HG03520 (cell line): Measurements from ENCODE around the gene UGP2.
A peak's percentile ranks its signal among the peaks of the same experiment; 100 is the strongest.

Experiments
- ATAC-seq: cut with Tn5 transposase; IDR thresholded peaks from one replicate; pipeline ENCODE4 v1.9.1; 2021; ENCODE audit warnings: mild to moderate bottlenecking, moderate library complexity; ENCODE audit not compliant: unreplicated experiment

Gene UGP2

GRCh38 chr2:63863707-63864106, 22.0 kb downstream of the UGP2 start:
- no peak for ATAC-seq

GRCh38 chr2:63865159-63865799, 23.6 kb downstream of the UGP2 start:
- ATAC-seq: no peak

DNA sequence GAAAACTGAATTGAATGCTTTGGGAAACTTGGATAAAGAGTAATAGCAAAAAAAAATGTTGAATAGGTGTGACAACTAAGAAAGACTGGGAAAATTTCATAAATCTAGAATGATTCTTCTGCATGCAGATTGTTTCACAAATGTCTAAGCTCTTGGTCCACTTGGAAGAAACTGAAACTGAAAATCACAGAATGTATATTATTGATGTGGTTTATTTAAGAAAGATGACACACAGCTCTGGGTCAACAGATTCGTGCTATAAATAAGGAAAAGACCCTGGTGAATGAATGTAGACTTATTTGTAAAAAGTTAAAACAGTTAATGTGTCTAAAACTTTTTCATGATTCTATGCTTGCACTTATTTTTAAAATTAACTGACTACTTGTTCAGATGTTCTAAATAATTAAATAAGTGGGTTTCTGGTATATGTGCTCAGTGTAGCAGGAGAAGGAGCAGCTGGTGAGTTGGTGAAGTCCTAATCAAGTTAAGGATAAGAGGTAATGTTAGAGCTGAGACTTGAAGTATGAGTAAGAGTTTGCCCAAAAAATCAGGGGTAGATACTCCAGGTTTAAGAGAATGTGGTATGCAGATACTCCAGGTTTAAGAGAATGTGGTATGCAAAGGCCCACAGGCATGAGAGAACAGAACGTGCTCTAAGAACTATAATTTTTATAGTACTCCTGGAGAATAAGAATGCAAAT, 24.5 kb downstream of the UGP2 start:
- no peak for ATAC-seq

DNA sequence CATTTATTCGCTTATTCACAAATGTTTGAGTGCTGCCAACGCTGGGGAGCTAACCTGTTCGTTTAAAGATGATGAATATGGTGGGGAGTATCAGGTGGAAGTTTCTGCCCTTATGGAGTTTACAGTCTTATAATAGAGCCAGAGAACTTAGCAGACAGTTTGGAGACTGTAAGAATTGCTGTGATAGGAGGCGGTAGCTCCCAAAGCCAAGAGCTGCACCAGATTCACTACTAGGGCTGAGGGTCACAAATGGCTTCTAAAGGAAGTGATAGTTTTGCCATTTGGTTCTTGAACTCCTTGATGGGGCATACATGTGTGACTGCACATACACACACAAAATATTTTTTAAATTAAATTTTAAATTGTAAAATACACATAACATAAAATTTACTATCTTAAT, 29.0 kb downstream of the UGP2 start:
- ATAC-seq: no peak

DNA sequence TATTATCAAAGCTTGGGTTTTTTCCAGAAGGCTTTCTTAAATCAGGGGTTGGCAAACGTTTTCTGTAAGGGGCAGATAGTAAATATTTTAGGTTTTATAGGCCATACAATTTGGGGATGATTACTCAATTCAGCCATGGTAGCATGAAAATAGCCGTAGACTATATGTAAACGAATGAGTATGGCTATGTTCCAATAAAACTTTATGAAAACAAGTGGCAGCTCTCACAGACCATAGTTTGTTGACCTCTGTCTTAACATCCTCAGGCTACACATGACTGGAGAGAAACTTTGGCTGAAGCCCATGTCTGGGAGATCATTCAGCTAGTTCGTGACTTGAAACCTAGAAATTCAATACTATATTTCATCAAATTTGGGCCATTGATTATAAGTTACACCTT, 30.2 kb downstream of the UGP2 start:
- ATAC-seq: no peak

GRCh38 chr2:63872571-63873328, 31.1 kb downstream of the UGP2 start:
- ATAC-seq: no peak

GRCh38 chr2:63874204-63875130, 32.8 kb downstream of the UGP2 start:
- ATAC-seq: no peak

- ATAC-seq: no peak
Measured at GRCh38 chr2:63875131-63875527, 33.4 kb downstream of the UGP2 start.

DNA sequence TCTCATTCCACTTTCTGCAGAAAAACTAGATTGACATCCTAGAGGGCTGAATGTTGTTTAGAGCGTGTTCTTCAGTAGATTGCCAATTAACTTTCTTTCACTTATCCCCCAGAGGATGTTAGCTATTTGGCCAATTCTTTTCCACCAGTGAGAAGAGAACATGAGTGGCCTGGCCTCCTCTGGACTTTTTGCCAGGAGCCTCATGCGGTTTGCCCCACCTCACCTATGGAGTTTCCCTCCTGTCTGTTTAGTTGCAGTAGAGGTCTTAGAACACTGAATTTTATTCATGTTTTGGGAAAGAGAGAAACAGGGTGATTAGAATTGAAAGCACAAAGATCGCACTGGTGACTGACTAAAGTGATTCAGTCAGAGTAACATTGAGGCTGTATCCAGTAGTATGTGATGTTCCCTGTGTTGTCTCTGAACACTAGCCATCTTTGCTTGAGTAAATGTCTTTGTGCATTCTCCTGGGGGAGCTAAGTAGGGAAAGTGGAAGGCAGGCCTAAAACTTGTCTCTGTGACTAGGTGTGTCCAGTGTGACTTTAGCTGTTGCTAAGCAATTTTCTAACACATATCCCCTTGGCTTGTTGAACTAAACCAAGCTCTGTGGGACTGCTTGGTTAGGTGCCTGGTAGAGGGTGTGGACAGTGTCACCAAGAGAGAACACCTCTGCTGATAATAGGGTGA, 34.0 kb downstream of the UGP2 start:
- ATAC-seq: no peak

GRCh38 chr2:63876311-63876710, 34.6 kb downstream of the UGP2 start:
- no peak for ATAC-seq

GRCh38 chr2:63878486-63878885, 36.8 kb downstream of the UGP2 start:
- ATAC-seq: no peak

DNA sequence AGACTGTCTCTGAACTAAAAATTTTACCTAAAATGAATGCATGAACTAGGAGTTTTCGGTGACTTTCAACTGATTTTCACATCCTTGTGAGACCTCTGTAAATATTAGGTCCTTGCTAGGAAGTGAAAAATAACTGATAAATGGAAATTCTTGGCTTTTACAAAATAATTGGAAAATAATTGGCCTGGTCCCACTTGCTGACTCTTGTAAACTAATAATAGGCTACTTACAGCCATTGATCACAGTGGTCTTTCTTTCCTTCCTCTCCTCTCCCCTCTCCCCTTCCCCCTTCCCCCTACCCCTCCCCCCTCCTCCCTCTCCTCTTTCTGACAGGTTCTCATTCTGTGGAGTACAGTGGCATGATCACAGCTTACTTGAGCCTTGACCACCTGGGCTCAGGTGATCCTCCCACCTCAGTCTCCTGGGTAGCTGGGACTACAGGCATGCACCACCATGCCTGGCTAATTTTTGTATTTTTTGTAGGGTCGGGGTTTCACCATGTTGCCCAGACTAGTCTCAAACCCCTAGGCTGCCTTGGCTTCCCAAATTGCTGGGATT, 38.3 kb downstream of the UGP2 start:
- no peak for ATAC-seq

- no peak for ATAC-seq
Measured at GRCh38 chr2:63880625-63881024, 38.9 kb downstream of the UGP2 start.

DNA sequence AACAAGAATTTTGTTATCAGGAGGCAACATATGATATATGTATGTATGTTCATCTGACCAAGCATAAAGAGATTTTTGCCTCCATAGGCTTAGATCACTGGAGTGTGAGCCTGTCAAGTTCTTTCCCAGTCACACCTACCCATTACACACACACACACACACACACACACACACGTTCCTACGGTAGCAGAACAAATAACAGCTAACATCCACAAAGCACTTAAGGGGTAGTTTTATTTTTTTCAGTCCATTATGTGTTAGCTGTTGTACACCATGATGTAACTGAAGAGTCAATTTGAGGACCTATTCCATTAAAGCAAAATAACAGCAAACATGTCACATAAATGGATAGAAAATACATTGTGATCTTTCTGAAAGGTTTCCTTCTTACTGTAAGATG, 39.5 kb downstream of the UGP2 start:
- no peak for ATAC-seq

DNA sequence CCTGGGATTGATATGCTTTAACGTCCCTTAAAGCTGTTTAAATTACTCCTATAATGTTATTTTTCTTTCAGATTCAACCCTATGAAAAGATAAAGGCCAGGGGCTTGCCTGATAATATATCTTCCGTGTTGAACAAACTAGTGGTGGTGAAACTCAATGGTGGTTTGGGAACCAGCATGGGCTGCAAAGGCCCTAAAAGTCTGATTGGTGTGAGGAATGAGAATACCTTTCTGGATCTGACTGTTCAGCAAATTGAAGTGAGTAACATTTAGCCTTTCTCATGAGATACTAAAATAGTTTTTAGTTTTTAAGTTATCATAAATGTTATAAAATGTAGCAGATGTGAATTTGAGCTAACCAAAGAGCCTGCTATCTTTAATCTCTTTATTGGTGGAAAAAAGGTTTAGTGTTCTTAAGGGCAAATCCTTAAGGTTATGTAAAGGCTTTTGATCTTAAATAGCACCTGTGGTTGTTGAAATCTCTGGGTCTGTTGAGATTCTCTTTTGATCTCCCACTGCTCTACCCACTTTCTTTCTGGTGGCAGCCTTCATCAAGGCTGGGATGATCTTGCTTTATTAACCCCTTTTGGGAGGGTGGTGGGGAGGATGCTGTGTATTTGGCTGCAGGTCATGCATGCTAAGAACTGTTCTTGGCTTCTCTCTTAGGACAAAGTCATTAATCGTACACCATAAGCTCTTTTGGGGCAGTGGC, 40.9 kb downstream of the UGP2 start:
- no peak for ATAC-seq

GRCh38 chr2:63886445-63886844, 44.7 kb downstream of the UGP2 start:
- no peak for ATAC-seq

GRCh38 chr2:63888053-63888452, 46.4 kb downstream of the UGP2 start:
- no peak for ATAC-seq

DNA sequence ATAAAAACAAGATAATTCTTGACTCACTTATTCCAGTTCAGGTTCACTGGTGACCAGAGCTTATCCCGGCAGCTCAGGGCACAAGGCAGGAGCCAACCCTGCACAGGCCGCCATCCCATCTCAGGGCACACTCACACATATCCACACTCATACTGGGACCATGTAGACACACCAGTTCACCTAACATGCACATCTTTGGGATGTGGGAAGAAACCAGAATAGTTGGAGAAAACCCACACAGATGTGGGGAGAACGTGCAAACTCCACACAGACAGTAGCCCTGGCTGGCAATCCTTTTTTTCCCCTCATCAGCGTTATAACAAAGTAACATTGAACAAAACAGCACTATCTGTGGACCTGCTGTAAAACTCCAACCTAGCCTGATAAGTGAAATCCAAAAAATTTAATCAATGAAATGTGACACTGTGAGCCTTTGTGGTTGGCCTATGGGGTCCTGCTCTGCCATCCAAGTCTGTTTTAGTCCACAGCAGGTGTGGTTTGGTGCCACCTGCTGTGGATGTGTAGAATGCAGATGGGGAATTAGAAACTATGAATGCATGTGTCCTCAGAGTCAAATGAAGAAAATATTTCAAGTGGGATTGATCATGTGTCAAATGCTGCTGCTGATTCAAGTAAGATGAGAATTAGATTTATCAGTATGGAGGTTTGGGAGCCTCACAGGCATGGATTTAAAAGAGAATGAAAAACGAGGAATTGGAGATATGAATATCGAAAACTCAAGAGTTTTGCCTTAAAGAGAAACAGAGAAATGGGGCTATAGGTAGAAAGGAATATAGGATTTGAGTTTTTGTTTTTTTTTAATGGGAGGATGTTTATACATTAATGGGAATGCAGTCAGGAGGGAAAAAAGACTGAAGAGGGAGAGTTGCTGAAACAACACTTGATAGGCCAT, 47.0 kb downstream of the UGP2 start:
- peak; percentile 65 for ATAC-seq
